ENCODE data around the gene LRRC56.

GRCh38 chr11:565921-566509 is 28.7 kb downstream of the LRRC56 start:
- no peak for TF ChIP-seq CTCF (conservative IDR thresholded peaks at IDR 0.05; ENCODE audit: low read depth, low read length)
- no peak for TF ChIP-seq EZH2 (IDR thresholded peaks at IDR 0.05; ENCODE audit: borderline replicate concordance, low read depth, low read length, poor library complexity, severe bottlenecking)

All from A673 (cell line).